Tibial nerve (tissue), 4 donors: ENCODE measurements around the gene OSBPL10. TPM values are rescaled to one million over a fixed set of nuclear protein-coding genes. Genes with fewer than 3 reads are reported as not detected.
"Not testable (repeated sequence)": the region's sequence is repeated elsewhere in the genome, so short reads cannot be mapped to it uniquely, and the experiment has no call there.

Experiments
- DNase-seq, 2 donors: peaks; one replicate each; pipeline ENCODE4 v3.0.0-alpha.2; 2019; ENCODE audit warnings: low spot score in 2 of 2
- H3K27ac ChIP-seq, 4 donors: fragments of 200-600 bp; sonication (generic) in 3 of 4; one replicate each; pipeline ENCODE4 v1.5.1; 2017 to 2019; ENCODE audit warnings: mild to moderate bottlenecking in 1 of 4
- H3K27me3 ChIP-seq, 2 donors: fragments of 200-600 bp; sonication (generic) in 1 of 2; one replicate each; pipeline versions ENCODE4 v1.5.1 to v1.6.0; 2017 to 2019
- H3K36me3 ChIP-seq, 3 donors: fragments of 200-600 bp; sonication (generic); one replicate each; pipeline ENCODE4 v1.5.1; 2018 to 2019
- H3K4me1 ChIP-seq, 4 donors: fragments of 200-600 bp; sonication (generic) in 3 of 4; one replicate each; pipeline ENCODE4 v1.5.1; 2017 to 2019
- H3K4me3 ChIP-seq, 4 donors: fragments of 200-600 bp; sonication (generic) in 3 of 4; one replicate each; pipeline ENCODE4 v1.5.1; 2017 to 2019; ENCODE audit warnings: mild to moderate bottlenecking in 1 of 4, moderate library complexity in 1 of 4
- H3K9me3 ChIP-seq, 4 donors: fragments of 200-600 bp; sonication (generic) in 3 of 4; one replicate each; pipeline ENCODE4 v1.5.1; 2017 to 2019
- CTCF ChIP-seq, 5 experiments: fragments of 200-600 bp in 3 of 5; fragments of 450-650 bp in 2 of 5; sonication (generic) in 3 of 5; IDR thresholded peaks; one replicate each; pipeline ENCODE4 v1.5.1; 2016 to 2019; ENCODE audit warnings: antibody characterized with exemption in 5 of 5, mild to moderate bottlenecking in 3 of 5, moderate library complexity in 2 of 5
- EP300 ChIP-seq, 2 donors: sonication (generic); formaldehyde crosslinking; IDR thresholded peaks; one replicate each; pipeline ENCODE4 v1.6.1; 2017; ENCODE audit warnings: antibody characterized with exemption in 2 of 2, mild to moderate bottlenecking in 1 of 2
- POLR2A ChIP-seq, 2 donors: fragments of 450-650 bp; IDR thresholded peaks; one replicate each; pipeline ENCODE4 v1.6.1; 2017; ENCODE audit warnings: antibody characterized with exemption in 2 of 2, mild to moderate bottlenecking in 2 of 2, moderate library complexity in 2 of 2
- WGBS, 2 donors: methylation state at CpG; one replicate each; pipeline ENCODE4 v1.1.5; 2018; 5-methylcytosine and 5-hydroxymethylcytosine counted together
- total RNA-seq, 4 donors: library from RNA; depleted of rRNA; stranded (reverse); fragments of >200 nt; gene quantifications; one replicate each; pipeline ENCODE4 v1.1.0, GENCODE V29; 2016

Gene OSBPL10
- total RNA-seq, 4 donors from 2014 or later = 45.0 to 79.2 (median 60.4) TPM

GRCh38 chr3:32021155-32021554 is 40.1 kb upstream of the OSBPL10 start:
- no peaks in the 10 kb centered on the region for H3K9me3 ChIP-seq
- TF ChIP-seq POLR2A (IDR thresholded peaks at IDR 0.05) (no peak), CTCF (IDR thresholded peaks at IDR 0.05) (no peak), EP300 (IDR thresholded peaks at IDR 0.05) (no peak)

GRCh38 chr3:32018757-32019564 is 37.9 kb upstream of the OSBPL10 start:
- no peak overlapping the region for H3K27ac ChIP-seq
- TF ChIP-seq EP300 (IDR thresholded peaks at IDR 0.05) (no peak), POLR2A (IDR thresholded peaks at IDR 0.05) (no peak), CTCF (IDR thresholded peaks at IDR 0.05) (peak; percentile 56 to 83 (median 71))

More at GRCh38 chr3:32021155-32021554, 40.1 kb upstream of the OSBPL10 start:
- Histone ChIP-seq H3K4me3 (no peak overlapping the region), H3K27me3 (no peaks in the 10 kb centered on the region), H3K36me3 (no peaks in the 10 kb centered on the region), H3K4me1 (no peaks in the 10 kb centered on the region), H3K27ac (no peak overlapping the region)
- DNase-seq = no peak
- 68 to 69% methylated on average over 7 of the region's 7 CpGs for WGBS, 2 donors

GRCh38 chr3:32017286-32017685 is 36.2 kb upstream of the OSBPL10 start:
- no peak overlapping the region for H3K27ac ChIP-seq
- H3K36me3 ChIP-seq = no peaks in the 10 kb centered on the region
- no peaks in the 10 kb centered on the region for H3K4me1 ChIP-seq
- WGBS, 2 donors = 94% methylated on average over 3 of the region's 3 CpGs
- no peak for TF ChIP-seq CTCF (IDR thresholded peaks at IDR 0.05)
- TF ChIP-seq EP300 (IDR thresholded peaks at IDR 0.05) = no peak
- no peak for TF ChIP-seq POLR2A (IDR thresholded peaks at IDR 0.05)
- H3K9me3 ChIP-seq = no peaks in the 10 kb centered on the region
- H3K27me3 ChIP-seq = no peaks in the 10 kb centered on the region
- no peak overlapping the region for H3K4me3 ChIP-seq
- DNase-seq = no peak

More at GRCh38 chr3:32018757-32019564, 37.9 kb upstream of the OSBPL10 start:
- Histone ChIP-seq H3K9me3 (no peaks in the 10 kb centered on the region), H3K4me1 (no peaks in the 10 kb centered on the region), H3K36me3 (no peaks in the 10 kb centered on the region), H3K4me3 (no peak overlapping the region), H3K27me3 (no peaks in the 10 kb centered on the region)
- WGBS, 2 donors = 40 to 43% methylated on average over 5 of the region's 5 CpGs
- peak in 1 of 2 donors; percentile 24 for DNase-seq

GRCh38 chr3:32015638-32016037 is 34.6 kb upstream of the OSBPL10 start:
- H3K4me1 ChIP-seq, H3K27me3 ChIP-seq, H3K9me3 ChIP-seq, H3K4me3 ChIP-seq, DNase-seq, H3K36me3 ChIP-seq, H3K27ac ChIP-seq: not testable (repeated sequence)
- 93 to 95% methylated on average over 3 of the region's 3 CpGs for WGBS, 2 donors

GRCh38 chr3:32010699-32011098 is 29.6 kb upstream of the OSBPL10 start:
- H3K27ac ChIP-seq, H3K27me3 ChIP-seq, DNase-seq, H3K4me3 ChIP-seq, H3K4me1 ChIP-seq, H3K9me3 ChIP-seq, H3K36me3 ChIP-seq: not testable (repeated sequence)
- WGBS, 2 donors = 91 to 93% methylated on average over 7 of the region's 7 CpGs

DNA sequence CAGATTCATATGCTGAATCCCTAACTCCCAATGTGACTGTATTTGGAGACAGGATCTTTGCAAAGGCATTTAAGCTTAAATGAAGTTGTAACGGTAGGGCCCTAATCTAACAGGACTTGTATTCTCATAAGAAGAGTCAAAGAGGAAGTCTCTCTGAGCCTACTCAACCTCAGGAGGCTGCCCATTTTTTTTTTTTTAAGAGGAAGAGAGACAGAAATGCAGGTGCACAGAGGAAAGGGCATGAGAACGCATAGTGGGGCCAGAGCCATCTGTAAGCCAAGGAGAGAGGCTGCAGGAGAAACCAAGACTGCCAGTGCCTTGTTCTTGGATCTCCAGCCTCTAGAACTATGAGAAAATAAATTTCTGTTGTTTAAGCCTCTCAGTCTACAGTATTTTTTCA is 28.9 kb upstream of the OSBPL10 start:
- Histone ChIP-seq H3K4me3 (no peak overlapping the region), H3K27me3 (no peaks in the 10 kb centered on the region), H3K36me3 (no peaks in the 10 kb centered on the region), H3K27ac (no peak overlapping the region), H3K9me3 (no peaks in the 10 kb centered on the region), H3K4me1 (no peaks in the 10 kb centered on the region)
- no peak for DNase-seq
- WGBS, 2 donors = 78 to 86% methylated on average over 2 of the region's 2 CpGs
- no peak for TF ChIP-seq POLR2A (IDR thresholded peaks at IDR 0.05)
